Activated T-cell treated with anti-CD3 and anti-CD28 coated beads for 24 hours (primary cell): Measurements from ENCODE around the gene DENND1A.
"Not testable (repeated sequence)": the region's sequence is repeated elsewhere in the genome, so short reads cannot be mapped to it uniquely, and the experiment has no call there.

Experiments used
- DNase-seq: peaks from one replicate; pipeline ENCODE4 v3.0.0-alpha.2; 2020; ENCODE audit warnings: low read depth

The DENND1A gene

DNA sequence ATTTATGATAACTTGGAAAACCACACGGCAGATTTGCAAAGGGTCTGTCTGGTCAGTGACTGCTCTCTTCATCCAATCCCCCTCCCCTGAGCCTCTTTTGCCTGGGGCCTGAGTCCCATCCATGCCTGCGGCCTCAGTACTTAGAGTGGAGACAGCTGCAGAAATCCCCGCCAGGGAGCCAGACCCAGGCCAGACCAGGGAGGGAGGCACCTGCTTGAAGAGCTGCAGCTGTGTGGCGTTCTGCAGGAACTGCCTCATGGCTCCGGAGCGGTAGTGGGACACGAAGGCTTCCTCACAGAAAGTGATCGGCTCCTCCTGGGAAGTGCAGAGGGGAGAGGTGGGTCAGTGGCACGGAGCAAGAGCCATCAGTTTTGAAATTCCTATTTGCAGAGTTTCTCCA is 472.3 kb downstream of the DENND1A start:
- DNase-seq = no peak

DNA sequence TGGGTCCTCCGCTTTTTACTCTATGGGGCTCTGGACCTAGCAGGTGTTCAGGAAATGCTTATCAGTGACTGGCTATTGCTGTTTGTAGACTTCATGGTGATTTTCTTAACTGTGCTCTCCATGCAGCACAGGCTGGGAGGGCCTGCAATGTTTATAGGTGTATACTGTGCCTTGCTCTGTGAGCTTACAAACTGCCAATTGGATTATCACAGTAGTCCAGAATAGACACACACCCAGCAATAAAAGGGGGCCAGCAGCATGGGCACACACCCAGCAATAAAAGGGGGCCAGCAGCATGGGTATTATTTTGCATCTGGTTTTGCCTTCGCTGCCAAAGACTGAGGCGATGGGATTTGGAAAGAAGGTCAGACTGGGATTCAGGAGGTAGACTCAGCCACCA is 473.9 kb downstream of the DENND1A start:
- DNase-seq = no peak

DNA sequence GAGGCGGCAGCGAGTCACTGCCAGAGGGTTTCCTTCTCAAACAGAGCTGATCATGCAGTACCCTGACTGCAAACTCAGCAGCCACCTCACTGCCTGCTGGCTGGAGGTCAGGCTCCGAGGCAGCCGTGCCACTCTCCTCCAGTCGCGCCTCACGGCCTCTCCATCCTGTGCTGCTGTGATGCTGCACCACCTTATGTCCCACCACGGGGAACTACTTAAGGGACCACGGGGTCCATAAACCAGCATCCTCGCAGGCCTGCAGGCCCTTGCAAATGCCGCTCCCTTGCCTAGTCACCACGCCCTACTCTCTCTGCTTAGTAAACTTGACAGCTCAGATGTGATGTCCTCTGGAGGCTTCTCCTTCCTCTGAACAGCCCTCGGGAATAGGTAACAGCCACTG is 474.7 kb downstream of the DENND1A start:
- DNase-seq = no peak

DNA sequence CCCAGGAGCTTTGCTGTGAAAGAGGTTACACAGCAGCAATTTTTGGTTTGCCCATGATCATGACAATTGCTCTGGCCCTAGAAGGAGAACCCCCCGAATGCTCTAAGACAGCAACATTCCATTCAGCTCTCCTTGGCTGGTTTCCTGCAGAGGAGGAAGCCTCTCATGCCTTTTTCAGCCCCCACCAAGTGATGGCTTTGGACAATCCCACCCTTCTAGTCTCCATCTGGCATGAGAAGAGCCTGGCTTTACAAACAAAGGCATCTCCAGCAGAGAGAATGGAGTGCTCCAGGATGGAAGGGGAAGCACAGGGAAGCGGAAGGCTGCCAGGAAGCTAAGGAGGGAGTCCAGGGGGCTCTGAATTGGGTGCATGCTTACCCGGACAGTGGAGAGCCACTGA is 475.6 kb downstream of the DENND1A start:
- no peak for DNase-seq

DNA sequence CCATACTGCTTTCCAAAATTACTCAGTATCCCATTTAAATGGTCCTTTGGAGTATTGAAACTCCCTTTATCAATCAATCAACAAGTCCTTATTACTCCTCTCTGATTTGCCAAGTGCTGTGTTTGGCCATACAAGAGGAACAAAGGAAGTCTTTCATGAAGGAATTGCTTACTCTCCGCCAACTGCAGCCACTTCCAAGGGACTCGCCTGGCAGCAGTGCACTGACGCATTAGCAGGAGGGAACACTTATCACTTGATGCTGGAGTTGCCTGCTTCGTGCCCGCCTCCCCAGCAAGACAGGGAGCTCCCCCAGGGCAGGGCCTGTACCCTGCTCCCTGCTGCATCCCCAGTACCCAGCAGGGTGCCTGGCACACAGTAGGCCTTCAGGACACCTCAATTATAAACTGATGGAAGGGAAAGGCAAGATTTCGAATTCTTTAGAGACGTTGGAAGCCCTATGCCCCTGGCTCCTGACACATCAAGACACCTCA is 476.1 kb downstream of the DENND1A start:
- DNase-seq = no peak

DNA sequence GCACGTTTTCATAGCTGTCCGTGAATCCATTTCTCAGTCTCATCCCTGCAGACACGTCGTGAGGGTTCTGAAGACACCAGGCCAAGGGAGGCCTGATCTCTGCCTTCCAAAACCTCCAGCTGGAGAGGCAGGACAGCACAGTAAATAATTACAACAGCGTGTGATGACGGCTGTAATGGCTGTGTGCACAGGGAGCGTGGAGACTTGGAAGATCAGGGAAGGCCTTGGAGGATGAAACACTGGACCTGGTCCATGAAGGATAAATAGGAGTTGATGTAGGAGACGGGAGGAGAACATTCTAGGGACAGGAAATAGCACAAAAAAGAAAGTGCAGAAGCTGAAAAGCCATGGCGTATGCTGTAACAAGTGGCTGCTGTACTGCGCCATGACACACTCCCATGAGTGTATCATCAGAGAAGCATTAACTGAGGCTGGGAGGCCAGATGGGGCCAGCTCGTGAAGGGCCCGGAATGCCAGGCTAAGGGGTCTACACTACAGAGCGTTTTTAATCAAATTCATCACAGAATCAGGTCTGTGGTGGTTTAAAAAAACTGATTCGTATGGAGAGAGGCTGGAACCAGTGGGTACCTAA is 476.8 kb downstream of the DENND1A start:
- DNase-seq = no peak

DNA sequence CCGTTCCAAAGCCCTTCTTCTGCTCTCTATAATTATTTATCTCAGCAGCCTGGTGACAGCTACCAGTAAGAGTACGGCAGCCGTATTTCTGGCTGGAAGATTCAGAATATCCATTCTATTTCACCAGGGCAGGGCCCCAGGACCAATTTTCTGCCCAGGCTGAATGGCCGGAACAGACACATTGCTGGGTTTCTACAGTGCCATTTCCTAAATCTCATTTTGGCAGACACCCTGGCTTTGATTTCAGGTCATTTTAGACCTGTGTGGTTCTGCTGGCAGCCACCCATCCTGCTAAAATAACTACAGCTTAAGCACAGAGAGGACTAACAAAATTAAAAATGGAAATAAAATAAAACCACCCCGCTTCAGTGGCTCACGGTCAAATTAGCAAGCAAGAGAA is 478.9 kb downstream of the DENND1A start:
- no peak for DNase-seq

DNA sequence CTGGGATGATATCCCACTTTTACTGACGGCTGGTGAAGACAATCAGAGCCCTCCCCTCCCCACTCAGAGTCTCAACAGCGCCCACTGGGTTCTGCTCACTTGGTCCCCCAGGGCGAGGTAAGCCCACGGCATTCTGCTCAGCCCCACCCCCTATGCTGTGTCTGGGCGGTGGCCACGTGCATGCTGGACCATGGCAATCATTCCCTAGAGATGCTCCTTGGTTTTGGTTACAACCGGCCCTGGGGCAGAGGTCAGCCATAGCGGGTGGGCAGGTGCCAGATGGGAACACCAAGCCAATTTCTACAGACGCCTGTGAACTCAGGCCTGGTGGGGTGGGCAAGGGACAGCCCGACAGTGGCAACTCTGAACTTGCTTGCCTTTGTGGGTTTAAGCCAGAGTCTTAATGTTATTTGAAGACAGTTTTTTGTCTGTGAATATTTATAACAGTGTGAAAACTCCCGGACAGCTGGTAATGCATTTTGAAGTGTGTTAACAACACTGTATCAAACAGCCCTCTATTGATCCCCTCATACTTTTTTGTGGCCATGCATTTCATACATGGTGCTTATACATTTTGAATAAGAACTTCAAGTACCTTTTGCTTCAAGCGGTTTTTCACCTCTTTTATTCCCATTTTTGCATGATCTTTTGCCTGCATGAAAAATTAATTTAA is 479.7 kb downstream of the DENND1A start:
- no peak for DNase-seq

DNA sequence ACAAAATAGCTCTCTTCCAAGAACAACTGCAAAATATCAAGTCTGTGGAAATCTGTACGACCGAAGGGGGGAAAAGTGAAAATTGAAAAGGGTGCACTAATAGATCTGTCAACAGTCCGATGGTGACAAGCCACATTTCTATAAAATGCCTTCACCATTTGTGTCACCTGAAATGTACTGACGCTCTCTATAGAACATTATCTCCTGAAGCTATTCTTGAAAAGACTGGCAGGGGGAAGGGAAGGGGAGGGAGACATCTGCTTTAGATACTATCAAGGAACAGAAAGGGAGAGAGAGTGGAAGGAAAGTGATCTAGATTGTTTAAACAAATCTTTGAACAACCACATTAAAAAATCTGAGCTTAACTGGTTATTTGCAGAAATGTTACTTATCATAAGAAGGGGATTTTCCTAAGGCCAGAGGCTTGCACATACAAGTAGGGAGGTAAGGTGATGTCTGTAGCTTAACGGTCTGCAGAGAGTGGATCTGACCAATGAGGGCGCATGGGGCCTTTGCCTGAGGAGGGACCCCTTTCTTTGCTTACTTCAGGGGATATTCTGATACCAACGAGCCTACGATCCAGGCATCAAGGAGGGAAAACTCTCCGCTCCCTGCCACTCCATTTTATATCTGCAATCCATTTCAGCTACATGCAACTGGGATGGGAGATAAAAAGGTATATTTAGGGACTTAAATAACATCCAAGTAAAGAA is 481.8 kb downstream of the DENND1A start:
- DNase-seq = no peak

DNA sequence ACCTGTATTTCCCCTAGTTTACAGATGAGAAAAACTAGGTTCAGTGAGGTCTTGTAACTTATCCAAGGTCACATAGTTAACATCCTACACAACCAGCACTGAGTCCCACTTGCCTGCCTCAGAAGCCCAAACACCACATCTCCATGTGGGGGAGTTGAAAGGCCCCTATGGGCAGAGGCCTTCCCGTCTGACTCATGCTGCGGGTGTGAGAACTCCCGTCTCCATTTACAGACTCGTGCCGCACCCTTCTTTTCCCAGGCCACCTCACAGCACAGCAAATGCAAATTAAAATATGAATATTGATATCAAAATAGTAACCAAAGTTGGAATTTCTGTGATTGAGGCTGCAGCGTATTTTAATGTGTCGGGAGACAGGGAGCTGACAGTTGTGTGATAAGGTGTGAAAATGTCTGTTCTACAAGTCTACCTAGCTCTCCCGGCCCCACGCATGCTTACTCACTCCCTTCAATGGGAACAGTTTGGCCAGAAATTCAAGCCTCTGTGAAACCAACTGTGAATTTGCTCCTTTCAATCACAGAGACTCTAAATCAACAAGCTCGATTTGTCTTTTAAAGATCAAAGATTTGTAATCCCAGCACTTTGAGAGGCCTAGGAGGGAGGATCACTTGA is 483.8 kb downstream of the DENND1A start:
- no peak for DNase-seq

DNA sequence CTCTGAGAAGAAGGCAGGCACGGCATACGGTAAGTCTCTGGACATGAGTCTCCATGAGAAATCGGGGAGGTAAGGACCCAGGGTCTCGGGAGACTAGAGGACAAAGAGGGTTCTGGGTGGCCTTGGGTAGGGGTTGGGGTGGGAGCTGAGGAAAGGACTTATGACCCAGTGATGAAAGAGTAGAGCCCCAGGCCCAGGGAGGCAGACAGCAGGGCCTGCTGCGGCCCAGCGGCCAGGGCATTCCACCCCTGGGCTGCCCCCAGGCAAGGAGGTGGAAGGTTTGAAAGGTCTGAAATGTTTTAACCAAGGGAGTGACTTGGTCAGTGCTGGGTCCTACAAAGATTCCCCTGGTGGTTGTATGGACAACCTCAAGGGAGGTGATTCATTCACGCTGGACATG is 484.8 kb downstream of the DENND1A start:
- no peak for DNase-seq

DNA sequence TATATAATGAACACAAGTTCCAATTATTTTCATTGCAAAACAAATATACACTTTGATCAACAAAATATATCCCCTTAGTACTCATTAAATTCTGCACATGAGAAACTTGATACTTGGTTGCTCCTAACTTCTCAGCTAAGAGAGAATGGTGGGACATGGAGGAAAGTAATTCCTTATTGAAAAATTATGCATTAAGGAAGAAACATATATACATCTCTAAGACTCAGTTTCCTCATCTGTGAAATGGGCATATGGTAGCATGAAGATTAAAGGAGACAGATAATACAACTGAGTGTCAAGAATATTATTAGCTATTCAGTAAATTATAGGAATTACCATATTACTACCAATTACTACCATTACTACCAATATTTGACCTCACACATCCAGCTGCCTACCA is 488.2 kb downstream of the DENND1A start:
- DNase-seq = no peak

DNA sequence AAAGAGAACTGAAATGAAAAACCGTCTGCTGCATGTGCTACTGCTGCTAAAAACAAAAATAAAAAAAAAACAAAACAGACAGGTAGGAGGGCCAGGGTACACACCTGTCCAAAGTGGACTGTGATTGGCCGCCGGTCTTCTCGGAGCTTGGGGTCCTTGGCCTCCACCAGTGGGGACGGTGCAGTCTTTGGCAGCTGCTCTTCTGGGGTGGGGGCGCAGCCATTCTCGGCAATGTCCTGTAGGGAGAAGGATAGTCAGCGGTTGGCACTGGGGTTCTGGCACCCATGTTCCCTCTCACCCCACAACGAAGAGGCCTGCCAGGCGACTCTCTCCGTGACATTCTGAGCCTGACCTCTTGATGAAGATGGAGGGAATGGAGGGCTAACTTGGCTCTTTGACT is 489.7 kb downstream of the DENND1A start:
- DNase-seq = no peak

DNA sequence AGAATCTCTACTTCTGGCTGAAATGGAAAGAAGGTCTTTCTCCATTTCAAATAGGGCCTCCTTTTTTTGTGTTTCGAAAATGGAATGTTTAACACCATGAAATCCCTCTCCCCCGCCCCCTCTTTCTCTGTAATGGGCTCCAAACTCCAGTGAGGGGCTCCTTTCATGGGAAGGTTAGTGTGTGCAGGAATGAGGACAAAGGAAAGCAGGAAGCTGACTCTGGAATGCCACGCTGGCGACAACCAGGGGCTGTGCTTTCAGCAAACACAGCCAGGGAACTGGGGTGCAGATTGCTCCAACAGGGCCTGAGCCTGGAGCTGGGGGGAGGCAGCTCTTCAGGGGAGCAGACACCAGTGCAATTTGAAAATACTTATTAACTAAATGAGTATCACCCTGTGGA is 491.1 kb downstream of the DENND1A start:
- no peak for DNase-seq

DNA sequence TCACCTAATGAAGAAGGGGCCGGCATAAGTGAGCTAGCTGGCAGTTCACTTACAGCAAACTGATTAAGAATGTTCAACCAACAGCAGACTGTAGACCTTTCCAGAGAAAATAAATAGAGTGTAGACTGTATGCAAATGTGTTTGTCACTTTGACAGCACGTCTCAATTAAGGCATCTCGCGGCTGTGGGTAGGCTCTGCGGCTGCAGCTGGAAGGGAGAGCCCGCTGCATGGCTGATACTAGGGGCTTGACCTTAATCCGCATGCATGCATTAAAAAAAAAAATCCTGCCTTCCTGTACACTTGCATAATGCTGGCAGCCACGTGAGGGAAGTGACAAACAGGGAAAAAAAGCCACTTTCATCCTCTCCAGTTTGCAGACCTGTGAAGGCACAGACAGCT is 491.6 kb downstream of the DENND1A start:
- no peak for DNase-seq

DNA sequence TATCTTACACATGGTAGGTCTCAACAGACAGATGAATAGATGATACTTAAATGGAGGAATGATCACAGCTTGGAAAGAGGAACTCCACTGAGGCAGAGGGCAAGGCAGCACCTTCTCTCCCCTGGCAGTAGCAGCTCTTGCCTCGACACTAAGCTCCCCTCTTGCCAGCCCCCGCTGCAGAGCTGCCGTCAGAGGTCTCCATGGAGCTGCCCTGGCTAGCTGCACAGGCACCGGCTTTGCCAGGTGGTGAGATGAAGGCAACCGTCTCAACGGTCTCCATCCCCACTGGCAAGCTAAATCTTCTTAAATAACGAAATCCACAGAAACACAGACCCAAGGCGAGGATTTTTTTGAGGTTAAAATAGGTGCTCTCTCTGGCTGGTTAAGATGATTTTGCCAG is 492.7 kb downstream of the DENND1A start:
- no peak for DNase-seq

DNA sequence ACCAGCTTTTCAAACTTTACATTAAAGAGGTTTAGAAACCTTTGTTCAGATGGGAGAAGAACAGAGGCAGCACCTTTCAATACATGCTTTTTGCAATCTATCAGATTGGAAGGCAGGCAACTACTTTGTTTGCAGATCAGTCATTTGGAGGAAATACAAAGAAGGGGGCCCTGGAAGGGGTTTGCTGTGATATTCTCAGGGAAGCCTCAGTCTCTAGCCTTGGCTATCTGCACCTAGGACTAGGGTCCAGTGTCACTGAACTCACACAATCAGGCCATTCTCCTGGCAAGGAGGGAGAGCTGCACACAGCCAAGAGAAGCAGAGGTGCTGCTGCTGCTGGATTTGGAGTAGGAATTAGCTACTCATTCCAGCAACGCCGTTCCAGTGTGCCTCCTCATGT is 494.5 kb downstream of the DENND1A start:
- DNase-seq = no peak

DNA sequence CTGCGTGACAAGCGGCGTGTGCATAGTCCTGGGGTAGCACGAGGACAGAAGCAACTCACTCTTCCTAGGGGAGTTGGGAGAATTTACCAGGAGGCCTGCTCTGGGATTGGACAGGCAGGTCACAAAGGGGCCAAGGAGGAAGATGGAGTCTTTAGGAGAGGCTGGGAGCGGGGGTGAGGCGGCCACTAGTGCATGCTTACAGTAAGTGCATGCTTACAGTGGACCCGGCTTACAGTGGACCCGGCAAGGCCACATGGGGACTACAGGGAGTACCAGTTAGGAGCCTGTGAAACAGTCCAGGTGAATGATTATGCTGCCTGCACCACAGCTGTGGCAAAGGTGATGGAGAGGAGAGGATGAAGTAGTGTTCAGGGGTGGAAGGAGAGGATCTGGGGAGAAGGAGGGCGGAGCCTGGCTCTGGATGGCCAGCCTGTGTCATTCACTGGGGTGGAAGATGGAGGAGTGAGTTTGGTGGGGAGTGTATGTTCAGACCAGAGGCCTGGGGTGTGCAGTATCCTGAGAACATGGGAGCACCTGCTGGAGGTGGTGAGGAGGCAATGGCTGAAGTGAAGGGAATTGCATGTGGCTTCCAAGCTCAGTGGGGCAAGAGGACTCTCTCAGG is 495.2 kb downstream of the DENND1A start:
- DNase-seq = no peak

DNA sequence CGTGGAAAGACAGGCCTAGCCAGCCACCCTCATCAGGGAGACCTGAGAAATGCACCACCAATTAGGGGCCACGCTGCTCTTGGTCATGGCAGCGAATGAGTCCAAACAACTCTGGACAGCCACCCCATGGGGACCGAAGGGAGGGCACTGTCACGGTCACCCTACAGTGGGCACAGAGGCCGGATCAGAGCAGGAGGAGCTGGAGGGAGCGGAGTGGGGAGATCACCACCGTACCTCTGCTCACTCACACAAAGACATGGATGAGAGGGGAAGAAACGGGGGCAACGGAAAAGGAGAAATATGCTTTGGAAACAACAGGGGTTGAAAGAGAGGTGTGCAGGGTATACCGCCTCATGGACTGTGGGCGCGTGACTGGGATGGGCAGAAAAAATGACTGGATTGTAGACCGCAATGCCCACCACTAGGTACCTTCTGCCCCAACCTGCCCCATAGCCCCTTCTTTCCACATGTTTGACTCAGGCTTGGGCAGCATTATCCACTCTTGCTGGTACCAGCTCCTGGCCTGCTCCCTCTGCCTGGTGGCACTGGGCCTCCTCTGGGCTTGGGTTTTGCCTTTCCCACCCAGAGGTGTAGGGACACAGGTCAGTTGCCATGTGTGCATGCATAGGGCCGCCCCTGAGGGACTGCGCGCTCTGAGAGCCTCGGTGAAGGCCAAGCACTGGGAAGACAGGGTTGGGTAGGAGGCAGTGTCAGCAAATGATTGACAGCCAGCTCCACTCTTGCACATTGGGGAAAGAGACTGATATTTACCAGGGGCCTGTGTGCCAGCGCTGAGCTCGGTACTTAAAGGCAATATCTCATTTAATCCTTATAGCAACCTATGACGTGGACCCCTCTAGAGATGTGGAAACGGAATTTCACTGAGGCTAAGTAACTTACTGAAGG is 497.3 kb downstream of the DENND1A start:
- DNase-seq = no peak

DNA sequence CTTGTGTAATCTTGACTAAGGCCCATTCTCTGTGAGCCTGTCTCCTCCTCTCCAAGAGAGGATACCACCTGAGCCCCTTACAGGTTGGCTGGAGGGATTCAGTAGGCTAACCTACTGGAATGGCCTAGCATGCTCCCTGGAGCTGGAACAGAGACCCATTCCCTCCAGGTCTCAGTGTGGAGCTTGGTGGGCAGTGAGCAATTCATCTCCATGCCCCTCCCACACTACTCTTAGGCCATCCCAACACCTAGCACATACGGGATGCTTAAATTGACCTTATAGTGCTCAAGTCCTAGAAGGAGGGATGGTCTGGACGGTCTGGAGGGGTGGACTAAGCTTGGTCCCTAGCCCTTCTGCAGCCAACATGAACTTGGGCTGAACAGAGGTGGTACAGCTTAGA is 498.3 kb downstream of the DENND1A start:
- DNase-seq = no peak

DNA sequence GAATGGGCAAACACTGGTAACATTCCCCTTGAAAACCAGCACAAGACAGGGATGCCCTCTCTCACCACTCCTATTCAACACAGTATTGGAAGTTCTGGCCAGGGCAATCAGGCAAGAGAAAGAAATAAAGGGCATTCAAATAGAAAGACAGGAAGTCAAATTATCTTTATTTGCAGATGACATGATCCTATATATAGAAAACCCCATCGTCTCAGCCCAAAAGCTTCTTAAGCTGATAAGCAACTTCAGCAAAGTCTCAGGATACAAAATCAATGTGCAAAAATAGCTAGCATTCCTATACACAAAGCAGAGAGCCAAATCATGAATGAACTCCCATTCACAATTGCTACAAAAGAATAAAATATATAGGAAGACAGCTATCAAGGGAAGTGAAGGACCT is 501.5 kb downstream of the DENND1A start:
- not testable (repeated sequence) for DNase-seq

DNA sequence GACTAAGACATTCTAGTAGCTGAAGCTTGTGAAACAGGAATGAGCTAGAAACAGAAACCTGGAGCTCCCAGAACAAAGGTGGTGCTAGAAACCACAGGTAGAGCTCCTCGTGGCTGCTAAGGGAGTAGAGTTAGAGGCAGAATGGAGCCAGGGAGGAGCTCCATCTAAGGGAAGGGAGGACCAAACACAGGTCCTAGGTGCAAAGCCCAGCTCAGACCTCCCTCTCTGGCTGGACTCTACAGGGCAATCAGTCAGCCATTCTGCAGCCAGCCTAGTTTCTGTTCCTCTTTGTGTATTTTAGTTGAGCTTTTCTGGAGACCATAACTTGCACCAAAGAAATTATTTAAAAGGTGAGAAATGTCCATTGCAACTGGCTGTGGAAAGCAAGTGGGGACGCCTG is 503.5 kb downstream of the DENND1A start:
- no peak for DNase-seq
